GM21576 (cell line): ENCODE measurements around the gene MTRFR.

Experiments
- ATAC-seq: cut with Tn5 transposase; IDR thresholded peaks from one replicate; pipeline ENCODE4 v1.9.1; 2021; ENCODE audit warnings: mild to moderate bottlenecking, moderate library complexity; ENCODE audit not compliant: unreplicated experiment

Gene MTRFR

DNA sequence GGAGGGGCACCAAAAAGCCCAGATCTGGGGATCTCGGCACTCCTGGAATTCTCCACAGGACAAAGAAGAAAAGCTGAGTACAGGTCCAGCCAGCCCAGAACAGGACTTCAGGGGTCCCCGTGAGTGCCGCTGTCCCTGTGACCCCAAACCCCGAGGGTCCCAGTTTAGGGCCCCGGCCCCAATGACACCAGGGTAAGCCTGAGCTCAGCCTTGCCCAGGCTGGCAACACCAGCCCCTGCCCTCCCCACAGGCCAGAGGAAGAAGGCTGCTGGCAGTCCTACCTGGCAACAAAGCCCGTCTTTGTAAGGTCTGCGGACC, 36.6 kb downstream of the MTRFR start:
- ATAC-seq: no peak

DNA sequence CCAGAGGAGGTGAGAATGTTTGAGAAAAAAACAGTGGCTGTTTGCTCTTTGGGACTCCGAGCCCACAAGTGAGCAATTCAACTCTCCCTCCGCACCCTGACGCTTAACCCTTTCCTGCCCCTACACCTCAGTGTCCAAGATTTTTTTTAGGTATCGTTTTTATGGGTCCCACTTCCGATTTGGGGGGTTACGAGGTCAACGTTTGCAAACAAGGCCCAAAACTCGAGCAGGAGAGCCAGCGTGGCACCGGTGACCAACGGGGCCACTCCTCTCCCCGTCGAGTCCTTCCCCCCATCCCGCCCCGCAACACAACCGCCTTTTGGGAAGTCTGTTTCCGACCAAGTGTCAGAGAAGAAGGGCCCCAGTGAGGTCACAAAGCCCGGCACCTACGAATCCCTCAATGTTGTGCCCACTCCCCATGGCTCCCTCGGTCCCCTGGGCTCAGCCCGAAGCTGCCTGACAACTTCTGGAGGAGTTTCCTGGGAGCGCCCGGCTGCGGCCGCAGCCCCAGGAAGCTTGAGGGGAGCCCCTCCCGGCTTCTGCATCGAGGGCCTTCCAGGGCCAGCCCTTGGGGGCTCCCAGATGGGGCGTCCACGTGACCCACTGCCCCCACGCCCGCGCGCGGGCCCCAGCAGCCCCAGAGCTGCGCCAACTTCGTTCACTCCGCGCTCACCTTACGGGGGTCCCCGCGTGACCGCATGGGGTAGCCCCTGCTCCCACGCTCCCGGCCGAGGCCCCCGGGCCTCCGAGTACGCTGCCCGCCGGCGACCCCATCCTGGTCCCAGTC, 37.2 kb downstream of the MTRFR start:
- peak; percentile 3 for ATAC-seq

DNA sequence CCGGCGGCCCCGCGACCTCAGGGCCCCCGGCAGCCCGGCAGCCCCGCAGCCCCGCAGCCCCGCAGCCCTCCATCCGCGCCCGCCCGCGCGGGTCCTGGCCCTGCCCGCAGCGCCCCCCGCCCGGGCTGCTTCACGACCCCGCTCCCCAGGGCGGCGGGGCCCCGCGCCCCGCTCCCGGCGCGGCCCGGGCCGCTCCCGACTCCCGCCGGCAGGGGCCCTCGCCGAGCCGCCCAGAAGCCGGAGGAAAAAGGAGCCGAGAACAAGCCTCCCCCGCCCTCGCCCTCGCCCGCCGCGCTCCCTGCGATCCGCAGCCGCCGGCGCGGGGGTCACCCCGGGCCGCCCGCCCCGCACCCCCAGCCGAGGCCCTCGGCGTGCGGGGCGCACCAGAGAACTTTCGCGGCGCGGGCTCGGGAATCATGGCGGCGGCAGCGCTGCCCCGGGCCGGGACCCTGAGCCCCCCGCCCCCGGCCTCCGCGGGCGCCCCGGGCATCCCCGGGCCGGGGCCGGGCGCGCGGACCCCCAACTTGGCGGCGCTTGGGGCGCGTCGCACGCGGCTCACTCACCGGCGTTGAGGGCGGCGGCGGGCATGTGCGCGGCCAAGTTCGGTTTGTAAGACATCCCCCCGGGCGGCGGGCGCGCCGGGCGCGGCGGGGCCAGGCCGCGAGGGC, 37.9 kb downstream of the MTRFR start:
- ATAC-seq: peak; percentile 46

DNA sequence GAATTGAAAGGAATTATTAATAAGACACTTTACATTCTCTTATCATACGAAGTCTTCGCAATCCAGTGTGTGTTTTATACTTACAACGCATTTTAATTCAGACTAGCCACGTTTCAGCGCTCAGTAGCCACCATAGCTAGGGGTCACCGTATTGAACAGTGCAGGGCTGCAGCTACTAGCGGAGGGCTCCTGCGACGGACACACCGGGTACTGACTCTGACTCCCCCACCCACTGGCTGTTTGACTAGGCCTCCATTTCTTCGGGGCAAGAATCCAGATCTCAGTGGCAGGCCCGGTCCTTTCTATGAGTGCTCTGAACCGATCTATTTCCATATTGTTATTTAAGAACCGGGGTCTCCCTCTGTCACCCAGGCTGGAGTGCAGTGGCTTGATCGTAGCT, 39.9 kb downstream of the MTRFR start:
- no peak for ATAC-seq

DNA sequence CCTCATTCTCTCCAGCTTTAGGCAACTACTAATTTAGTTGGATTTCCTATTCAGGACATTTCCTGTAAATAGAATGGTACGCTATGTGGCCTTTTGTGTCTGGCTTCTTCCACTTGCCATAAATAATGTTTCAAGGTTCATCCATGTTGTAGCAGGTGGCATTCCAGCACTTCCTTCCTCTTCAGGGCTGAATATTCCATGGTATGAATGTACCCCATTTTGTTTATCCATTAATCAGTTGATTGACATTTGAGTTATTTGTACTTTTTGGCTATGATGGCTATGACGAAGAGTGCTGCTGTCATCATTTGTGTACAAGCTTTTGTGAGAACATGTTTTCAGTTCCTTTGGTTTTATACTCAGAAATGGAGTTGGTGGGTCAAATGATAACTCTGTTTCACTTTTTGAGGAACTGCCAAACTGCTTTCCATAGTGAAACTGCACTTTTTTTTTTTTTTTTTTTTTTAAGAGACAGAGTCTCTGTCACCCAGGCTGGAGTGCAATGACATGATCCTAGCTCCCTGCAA, 44.9 kb downstream of the MTRFR start:
- peak; percentile 80 for ATAC-seq

DNA sequence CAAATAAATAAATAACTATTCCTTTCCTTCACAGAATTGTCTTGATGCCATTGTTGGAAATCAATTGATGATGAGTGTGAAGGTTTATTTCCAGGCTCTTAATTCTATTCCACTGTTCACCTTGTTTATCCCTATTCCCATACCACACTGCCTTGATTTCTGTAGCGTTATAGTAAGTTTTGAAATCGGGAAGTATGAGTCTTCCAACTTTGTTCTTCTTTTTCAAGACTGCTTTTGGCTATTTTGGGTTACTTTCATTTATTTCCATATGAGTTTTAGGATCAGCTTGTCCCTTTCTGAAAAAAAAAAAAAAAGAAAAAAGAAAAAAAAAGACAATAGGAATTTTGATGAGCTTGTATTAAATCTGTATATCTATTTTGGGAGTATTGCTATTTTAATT, 47.7 kb downstream of the MTRFR start:
- no peak for ATAC-seq

DNA sequence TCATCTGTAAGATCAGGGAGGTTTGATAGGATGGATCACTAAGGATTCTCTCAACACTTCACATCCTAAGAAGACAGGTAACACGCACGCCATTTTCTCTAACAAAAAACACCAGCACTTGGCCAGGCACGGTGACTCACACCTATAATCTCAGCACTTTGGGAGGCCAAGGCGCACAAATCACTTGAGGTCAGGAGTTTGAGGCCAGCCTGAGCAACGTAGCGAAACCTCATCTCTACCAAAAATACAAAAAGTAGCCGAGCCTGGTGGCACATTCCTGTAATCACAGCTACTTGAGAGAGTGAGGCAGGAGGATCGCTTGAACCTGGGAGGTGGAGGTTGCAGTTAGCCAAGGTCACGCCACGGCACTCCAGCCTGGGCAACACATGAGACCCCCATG, 48.9 kb downstream of the MTRFR start:
- ATAC-seq: no peak

DNA sequence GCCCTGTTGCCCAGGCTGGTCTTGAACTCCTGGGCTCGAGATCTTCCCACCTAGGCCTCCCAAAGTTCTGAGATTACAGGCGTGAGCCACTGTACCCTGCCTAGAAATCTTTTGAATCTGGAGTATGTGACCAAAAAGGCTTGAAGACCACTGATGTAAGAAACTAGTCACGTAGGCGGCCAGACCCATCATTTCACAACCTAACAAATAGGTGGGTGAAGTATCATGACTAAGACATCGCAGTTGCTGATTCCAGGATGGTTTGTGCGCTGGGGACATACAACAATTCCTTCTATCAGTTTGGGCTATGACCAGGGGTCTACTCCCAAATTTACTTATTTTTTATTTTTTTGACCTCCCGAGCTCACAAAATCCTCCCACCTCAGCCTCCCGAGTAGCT, 50.2 kb downstream of the MTRFR start:
- no peak for ATAC-seq

DNA sequence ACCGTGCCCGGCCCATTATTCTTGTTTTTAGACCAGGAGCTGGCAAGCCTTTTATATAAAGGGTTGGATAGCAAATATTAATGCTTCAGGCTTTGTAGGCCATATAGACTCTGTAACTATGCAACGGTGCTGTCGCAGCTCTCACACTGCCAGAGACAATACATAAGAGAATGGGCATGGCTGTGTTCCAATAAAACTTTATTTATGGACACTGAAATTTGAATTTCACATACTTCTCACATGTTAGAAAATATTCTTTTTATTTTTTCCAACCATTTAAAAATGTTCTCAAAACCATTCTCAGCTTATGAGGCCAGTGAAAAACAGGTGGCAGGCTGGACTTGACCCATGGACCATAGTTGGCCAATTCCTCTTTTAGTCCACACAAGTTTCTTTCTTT, 51.4 kb downstream of the MTRFR start:
- ATAC-seq: no peak

DNA sequence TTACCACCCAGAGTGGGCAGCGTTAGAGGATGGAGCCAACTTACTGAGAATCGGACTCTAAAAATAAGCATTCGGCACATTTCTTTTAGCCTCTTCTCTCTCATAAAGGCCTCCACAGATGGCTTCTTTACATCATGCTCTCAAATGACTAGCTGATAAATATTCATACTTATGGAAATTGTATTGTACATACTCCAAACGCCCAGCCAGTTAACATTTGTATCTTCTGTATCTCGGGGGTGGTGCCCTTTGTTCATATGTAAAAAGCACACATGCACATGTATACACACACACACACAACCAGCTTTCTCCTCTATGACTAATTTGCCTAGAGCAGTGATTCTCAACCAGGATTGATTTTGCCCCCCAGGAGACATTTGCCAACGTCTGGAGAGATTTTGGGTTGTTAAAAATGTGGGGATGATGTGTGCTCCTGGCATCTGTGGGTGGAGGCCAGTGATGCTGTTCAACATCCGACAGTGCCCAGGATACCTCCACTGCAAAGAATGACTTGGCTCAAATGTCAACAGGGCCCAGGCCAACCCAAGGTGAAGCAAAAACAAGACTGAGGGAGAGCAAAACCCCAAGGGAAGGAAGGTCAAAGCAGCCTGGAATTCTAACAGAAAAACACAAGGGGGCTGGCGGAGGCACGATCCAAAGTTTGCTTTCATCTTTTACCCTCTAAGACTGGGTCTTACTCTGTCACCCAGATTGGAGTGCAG, 53.6 kb downstream of the MTRFR start:
- ATAC-seq: no peak

DNA sequence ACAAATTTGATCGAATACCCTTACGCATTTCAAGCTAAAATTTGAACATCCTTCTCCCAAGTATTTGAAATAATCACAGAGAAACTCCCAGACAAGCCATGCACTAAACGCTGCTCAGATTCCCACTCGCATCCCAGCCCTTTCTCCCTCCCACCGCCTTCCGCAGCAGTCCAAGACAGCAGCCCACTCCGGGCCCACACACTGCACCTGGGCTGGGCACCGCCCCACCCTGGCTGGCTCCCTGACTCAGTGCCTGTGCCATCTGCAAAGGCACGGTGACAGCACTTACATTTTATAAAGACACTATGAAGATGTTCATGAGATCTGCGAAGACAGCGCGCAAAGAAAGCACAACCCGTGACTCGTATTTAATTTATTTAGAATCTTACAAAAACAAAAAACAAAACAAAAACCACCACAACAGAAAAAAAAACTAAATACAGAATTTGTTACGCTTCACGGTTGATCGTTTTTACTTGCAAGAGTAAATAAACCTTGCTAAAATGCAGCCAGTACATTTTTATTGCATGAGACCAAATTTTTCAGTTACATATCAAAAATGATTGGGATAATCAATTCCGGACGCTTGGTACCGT, 55.6 kb downstream of the MTRFR start:
- ATAC-seq: no peak

DNA sequence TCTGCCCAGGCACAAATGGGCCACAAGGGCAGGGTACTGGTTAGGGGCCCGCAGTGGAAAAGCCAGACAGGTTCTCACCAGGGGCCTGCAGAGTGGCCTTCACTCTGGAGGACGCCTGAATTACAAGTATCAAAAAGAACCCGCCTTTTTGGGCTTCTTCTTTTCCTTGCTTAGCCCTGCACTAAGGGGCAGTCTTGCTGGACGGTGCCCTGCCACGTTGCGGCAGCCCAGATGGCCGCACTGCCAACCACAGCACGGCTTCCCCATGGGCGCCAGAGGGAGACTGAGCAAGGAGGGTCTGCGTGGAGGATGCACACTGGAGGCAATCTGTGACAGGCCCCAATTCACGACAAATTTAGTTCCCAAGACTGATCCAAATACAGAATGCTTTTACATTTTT, 56.7 kb downstream of the MTRFR start:
- ATAC-seq: no peak

DNA sequence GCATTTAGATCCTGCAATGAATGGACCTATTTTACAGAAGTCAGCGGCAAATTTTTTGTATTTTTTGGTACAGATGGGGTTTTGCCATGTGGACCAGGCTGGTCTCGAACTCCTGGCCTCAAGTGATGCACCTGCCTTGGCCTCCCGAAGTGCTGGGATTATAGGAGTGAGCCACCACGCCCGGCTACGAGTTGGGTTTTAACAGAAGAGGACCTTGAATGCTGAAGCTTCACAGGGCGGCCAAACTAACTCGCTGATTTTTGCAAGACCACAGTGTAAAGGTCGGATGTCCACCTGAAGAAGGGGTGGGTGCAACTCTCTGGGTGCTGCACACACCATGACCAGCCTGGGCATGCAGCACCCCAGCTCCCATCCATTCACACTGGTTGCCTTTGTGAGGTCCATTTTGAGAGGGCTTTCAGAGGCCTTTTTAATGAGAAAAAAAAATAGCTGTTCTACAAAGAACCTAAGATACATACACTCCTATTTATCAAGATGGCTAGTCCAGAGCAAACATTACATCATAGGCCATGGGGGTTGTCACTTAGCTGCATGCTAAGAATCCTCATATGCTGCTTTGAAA, 60.0 kb downstream of the MTRFR start:
- ATAC-seq: no peak

DNA sequence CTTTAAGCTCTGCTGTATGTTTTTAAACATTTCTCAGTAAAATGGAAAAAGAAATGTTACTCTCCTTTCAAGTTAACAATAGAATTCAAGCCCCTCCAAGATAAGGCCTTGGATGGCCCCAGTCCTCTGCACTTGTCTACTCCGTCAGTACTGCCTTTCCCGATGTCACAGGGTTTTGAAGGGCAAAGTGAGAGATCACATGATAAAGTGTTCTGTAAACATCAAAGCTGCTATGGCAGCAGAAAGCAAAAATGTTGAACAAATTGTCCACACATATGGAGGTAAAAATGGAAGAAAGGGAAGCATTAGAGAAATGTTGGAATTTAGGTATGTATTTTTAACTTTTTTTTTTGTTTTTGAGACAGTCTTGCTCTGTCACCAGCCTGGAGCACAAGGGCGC, 71.9 kb downstream of the MTRFR start:
- no peak for ATAC-seq

DNA sequence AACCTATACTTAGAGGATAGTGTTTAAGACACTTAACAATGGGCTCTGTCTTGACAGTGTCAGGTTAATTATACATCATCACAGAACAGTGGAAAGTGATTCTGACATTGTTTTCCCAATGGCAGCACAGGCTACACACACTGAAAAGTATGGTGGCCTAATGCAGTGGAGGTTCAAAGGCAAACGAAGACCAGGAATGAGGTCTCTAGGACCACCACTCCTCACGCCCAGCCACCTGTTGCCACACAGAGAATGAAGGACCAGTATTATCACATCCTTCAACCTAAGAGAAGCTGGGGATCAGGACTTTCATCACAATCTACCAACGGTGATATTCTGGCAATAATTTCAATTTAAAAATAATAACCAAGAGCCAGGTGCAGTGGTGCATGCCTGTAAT, 73.0 kb downstream of the MTRFR start:
- ATAC-seq: no peak
